Upper lobe of right lung (tissue), 1 donor: ENCODE data around the gene CLSTN3. TPM values are rescaled to one million over a fixed set of nuclear protein-coding genes. Genes with fewer than 3 reads are reported as not detected.

Source experiments
- ATAC-seq: fragments of 200-7000 bp; cut with Tn5 transposase; one replicate; pipeline ENCODE4 v1.9.1; 2020; ENCODE audit warnings: mild to moderate bottlenecking, moderate library complexity
- DNase-seq: peaks from one replicate; pipeline ENCODE4 v3.0.0-alpha.2; 2020
- H3K27ac ChIP-seq: fragments of 200-600 bp; one replicate; pipeline ENCODE4 v1.8.0; 2022
- H3K27me3 ChIP-seq: fragments of 200-600 bp; one replicate; pipeline ENCODE4 v1.8.0; 2022; ENCODE audit warnings: mild to moderate bottlenecking
- H3K36me3 ChIP-seq: fragments of 200-600 bp; one replicate; pipeline ENCODE4 v1.8.0; 2022
- H3K4me1 ChIP-seq: fragments of 200-600 bp; one replicate; pipeline ENCODE4 v1.8.0; 2022
- H3K4me3 ChIP-seq: fragments of 200-600 bp; one replicate; pipeline ENCODE4 v1.8.0; 2022; ENCODE audit warnings: mild to moderate bottlenecking
- H3K9me3 ChIP-seq: fragments of 200-600 bp; one replicate; pipeline ENCODE4 v1.8.0; 2022
- CTCF ChIP-seq: fragments of 200-600 bp; IDR thresholded peaks from one replicate; pipeline ENCODE4 v1.8.0; 2022; ENCODE audit warnings: antibody characterized with exemption
- intact Hi-C: fragments of 100-400 bp; cut with DNase I; formaldehyde crosslinking; loops from one replicate; pipeline ENCODE4 v1.11.0; 2022
- total RNA-seq: library from RNA; stranded (reverse); fragmentation: NEBNext Ultra II Directional; extraction: Animal tissue kit (Norgen Biotek cat#: 25700); gene quantifications from one replicate; pipeline ENCODE4 v1.2.1, GENCODE V29; 2021
- donor health status: DM: no; HTN: yes; CAD: no; lungs with severe emphysema.

Gene CLSTN3
- total RNA-seq, 1 donor from 2014 or later: 48.2 TPM

- Histone ChIP-seq H3K9me3 (no peaks in the 10 kb centered on the region), H3K4me3 (no peak overlapping the region), H3K27me3 (no peaks in the 10 kb centered on the region), H3K36me3 (peaks cover 76% of the 10 kb centered on the region), H3K4me1 (no peaks in the 10 kb centered on the region), H3K27ac (no peak overlapping the region)
- ATAC-seq (no peak), DNase-seq (no peak)
- TF ChIP-seq CTCF: no peak
- intact Hi-C loops: no loop called here
These were observed 74.9 kb downstream of the CLSTN3 start for GRCh38 chr12:7205091-7205490.

GRCh38 chr12:7206691-7207090 lies 76.5 kb downstream of the CLSTN3 start:
- DNase-seq (no peak), ATAC-seq (no peak)
- no peaks in the 10 kb centered on the region for H3K9me3 ChIP-seq
- H3K4me1 ChIP-seq: no peaks in the 10 kb centered on the region
- H3K36me3 ChIP-seq: peaks cover 85% of the 10 kb centered on the region
- H3K4me3 ChIP-seq: no peak overlapping the region
- no peak overlapping the region for H3K27ac ChIP-seq
- TF ChIP-seq CTCF: no peak
- intact Hi-C loops: no loop called here
- no peaks in the 10 kb centered on the region for H3K27me3 ChIP-seq

GRCh38 chr12:7207866-7208625 lies 77.9 kb downstream of the CLSTN3 start:
- ATAC-seq (no peak), DNase-seq (no peak)
- H3K4me3 ChIP-seq: no peak overlapping the region
- TF ChIP-seq CTCF: no peak
- no peak overlapping the region for H3K27ac ChIP-seq
- no peaks in the 10 kb centered on the region for H3K9me3 ChIP-seq
- intact Hi-C loops: no loop called here
- peaks cover 73% of the 10 kb centered on the region for H3K36me3 ChIP-seq
- H3K4me1 ChIP-seq: no peaks in the 10 kb centered on the region
- H3K27me3 ChIP-seq: no peaks in the 10 kb centered on the region

Other genes starting within 250 kb of the CLSTN3 start
- 13.3 TPM for gene LRRC23, start 225.5 kb upstream of the CLSTN3 start, total RNA-seq
- 41.8 TPM for gene ENO2, start 215.8 kb upstream of the CLSTN3 start, total RNA-seq
- 149 TPM for gene ATN1, start 202.4 kb upstream of the CLSTN3 start, total RNA-seq
- not detected for gene RNU7-1, start 186.6 kb upstream of the CLSTN3 start, total RNA-seq
- 197 TPM for gene C12orf57, start 186.3 kb upstream of the CLSTN3 start, total RNA-seq
- 154 TPM for gene PTPN6, start 179.0 kb upstream of the CLSTN3 start, total RNA-seq
- 126 TPM for gene PHB2, start 159.7 kb upstream of the CLSTN3 start, total RNA-seq
- 35.6 TPM for gene EMG1, start 159.5 kb upstream of the CLSTN3 start, total RNA-seq
- 70.5 TPM for gene LPCAT3, start 111.9 kb upstream of the CLSTN3 start, total RNA-seq
- 321 TPM for gene C1S, start 69.7 kb upstream of the CLSTN3 start, total RNA-seq
- gene C1R, start 37.9 kb upstream of the CLSTN3 start, total RNA-seq: 367 TPM
- gene C1RL, start 21.2 kb upstream of the CLSTN3 start, total RNA-seq: 91.6 TPM
- gene RBP5, start 1.5 kb upstream of the CLSTN3 start, total RNA-seq: 7.1 TPM
- 46.7 TPM for gene PEX5, start 59.3 kb downstream of the CLSTN3 start, total RNA-seq
- not detected for gene ACSM4, start 173.7 kb downstream of the CLSTN3 start, total RNA-seq